Mesenchymal stem cell (in vitro differentiated cells and primary cell): ENCODE results near the gene U2SURP.

Experiments used
- DNase-seq: peaks from one replicate; pipeline ENCODE4 v3.0.0-alpha.2; 2013
- H2AFZ ChIP-seq: one replicate; pipeline ENCODE4 v1.6.1; 2013; ENCODE audit warnings: low read depth, mild to moderate bottlenecking, control low read depth, inconsistent platforms, low read length, moderate library complexity
- H2AK5ac ChIP-seq: 2 replicates; pipeline ENCODE4 v1.6.1; 2013; ENCODE audit warnings: low read length, moderate library complexity, mild to moderate bottlenecking, inconsistent platforms; ENCODE audit not compliant: severe bottlenecking
- H2BK120ac ChIP-seq: one replicate; pipeline ENCODE4 v1.6.1; 2013; ENCODE audit warnings: low read depth, mild to moderate bottlenecking, inconsistent platforms, low read length, moderate library complexity
- H2BK12ac ChIP-seq, 2 experiments: one replicate each; pipeline ENCODE4 v1.6.1; 2013; ENCODE audit warnings: inconsistent platforms in 2 of 2, low read length in 2 of 2, mild to moderate bottlenecking in 2 of 2, moderate library complexity in 2 of 2, control low read depth in 1 of 2
- H2BK15ac ChIP-seq: one replicate; pipeline ENCODE4 v1.6.1; 2013; ENCODE audit warnings: mild to moderate bottlenecking, low read depth, inconsistent platforms; ENCODE audit not compliant: poor library complexity, severe bottlenecking
- H2BK5ac ChIP-seq: 2 replicates; pipeline ENCODE4 v1.6.1; 2013; ENCODE audit warnings: low read depth, mild to moderate bottlenecking, low read length, control low read depth, inconsistent platforms; ENCODE audit not compliant: poor library complexity, severe bottlenecking
- H3K14ac ChIP-seq, 2 experiments: one replicate each; pipeline ENCODE4 v1.6.1; 2013; ENCODE audit warnings: inconsistent platforms in 2 of 2, low read length in 2 of 2, control low read depth in 1 of 2, mild to moderate bottlenecking in 1 of 2, moderate library complexity in 1 of 2
- H3K18ac ChIP-seq, 2 experiments: one replicate each; pipeline ENCODE4 v1.6.1; 2013; ENCODE audit warnings: inconsistent platforms in 2 of 2, low read length in 2 of 2, control low read depth in 1 of 2, low read depth in 1 of 2, mild to moderate bottlenecking in 1 of 2
- H3K23ac ChIP-seq, 2 experiments: one replicate each; pipeline ENCODE4 v1.6.1; 2013; ENCODE audit warnings: inconsistent platforms in 2 of 2, low read length in 2 of 2, mild to moderate bottlenecking in 2 of 2, moderate library complexity in 2 of 2, control low read depth in 1 of 2
- H3K27ac ChIP-seq: 2 replicates; pipeline ENCODE4 v1.5.1; 2013; ENCODE audit warnings: mild to moderate bottlenecking, moderate library complexity, low read length, control low read depth, inconsistent platforms; ENCODE audit not compliant: poor library complexity, severe bottlenecking
- H3K27me3 ChIP-seq, 2 experiments: 2 replicates each; pipeline versions ENCODE4 v1.6.1 to v1.7.0; 2013; ENCODE audit warnings: low read length in 2 of 2, mild to moderate bottlenecking in 2 of 2, moderate library complexity in 2 of 2, control low read depth in 1 of 2, inconsistent platforms in 1 of 2; ENCODE audit not compliant: control insufficient read depth in 1 of 2, insufficient read depth in 1 of 2
- H3K36me3 ChIP-seq, 2 experiments: 2 replicates each; pipeline versions ENCODE4 v1.6.1 to v1.7.0; 2013; ENCODE audit warnings: low read length in 2 of 2, control low read depth in 1 of 2, inconsistent platforms in 1 of 2, low read depth in 1 of 2, mild to moderate bottlenecking in 1 of 2; ENCODE audit not compliant: insufficient read depth in 2 of 2, control insufficient read depth in 1 of 2
- H3K4ac ChIP-seq, 2 experiments: one replicate each; pipeline ENCODE4 v1.6.1; 2013; ENCODE audit warnings: inconsistent platforms in 2 of 2, low read length in 2 of 2, mild to moderate bottlenecking in 2 of 2, moderate library complexity in 2 of 2, control low read depth in 1 of 2, low read depth in 1 of 2
- H3K4me1 ChIP-seq: 2 replicates; pipeline ENCODE4 v1.6.1; 2013; ENCODE audit warnings: low read depth, low read length, control low read depth; ENCODE audit not compliant: control insufficient read depth, insufficient read depth
- H3K4me2 ChIP-seq: 2 replicates; pipeline ENCODE4 v1.6.1; 2013; ENCODE audit warnings: low read length, mild to moderate bottlenecking, inconsistent platforms; ENCODE audit not compliant: poor library complexity, severe bottlenecking
- H3K4me3 ChIP-seq, 2 experiments: 2 replicates each; pipeline versions ENCODE4 v1.5.1 to v1.7.0; 2013; ENCODE audit warnings: low read length in 2 of 2, mild to moderate bottlenecking in 2 of 2, control low read depth in 1 of 2, low read depth in 1 of 2; ENCODE audit not compliant: insufficient read depth in 1 of 2
- H3K79me1 ChIP-seq: replicated peaks from 2 replicates; pipeline ENCODE4 v1.6.1; 2013; ENCODE audit warnings: mild to moderate bottlenecking, control low read depth, low read length, inconsistent platforms; ENCODE audit not compliant: poor library complexity, severe bottlenecking
- H3K9ac ChIP-seq: 2 replicates; pipeline ENCODE4 v1.7.0; 2013; ENCODE audit warnings: mild to moderate bottlenecking, low read length, moderate library complexity
- H3K9me3 ChIP-seq: 2 replicates; pipeline ENCODE4 v1.7.0; 2013; ENCODE audit warnings: mild to moderate bottlenecking, low read length; ENCODE audit not compliant: control insufficient read depth
- H4K8ac ChIP-seq: one replicate; pipeline ENCODE4 v1.6.1; 2013; ENCODE audit warnings: inconsistent platforms, mild to moderate bottlenecking, low read length, moderate library complexity
- H4K91ac ChIP-seq: one replicate; pipeline ENCODE4 v1.6.1; 2013; ENCODE audit warnings: mild to moderate bottlenecking, low read length, inconsistent platforms
- WGBS: methylation state at CpG from one replicate; pipeline ENCODE4 v1.1.7; 2013; ENCODE audit warnings: mixed read lengths; 5-methylcytosine and 5-hydroxymethylcytosine counted together

U2SURP gene

DNA sequence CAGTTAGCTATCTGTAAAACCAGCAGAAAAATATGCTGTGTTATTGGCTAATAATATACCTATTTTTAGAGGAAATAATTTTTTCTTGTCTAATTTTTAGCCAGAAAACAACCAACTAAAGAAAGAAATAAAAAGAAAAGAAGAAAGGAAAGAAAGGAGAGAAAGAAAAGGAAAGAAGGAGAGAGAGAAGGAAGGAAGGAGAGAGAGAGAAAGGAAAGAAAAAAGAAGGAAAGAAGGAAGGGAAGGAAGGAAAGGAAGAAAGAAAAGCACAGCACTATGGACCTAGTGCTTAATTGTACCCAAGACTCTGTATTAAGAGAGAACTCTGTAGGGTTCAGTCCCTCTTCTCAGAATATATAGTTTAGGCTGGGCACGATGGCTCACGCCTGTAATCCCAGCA, 34.6 kb upstream of the U2SURP start:
- H3K79me1 ChIP-seq: no peaks in the 10 kb centered on the region
- H3K36me3 ChIP-seq: no peaks in the 10 kb centered on the region
- H3K4me3 ChIP-seq: no peak overlapping the region
- H3K27ac ChIP-seq: no peak overlapping the region
- H3K4me1 ChIP-seq: peaks cover 16% of the 10 kb centered on the region
- H2BK12ac ChIP-seq: no peak overlapping the region
- no peak overlapping the region for H4K8ac ChIP-seq
- no peak overlapping the region for H2AK5ac ChIP-seq
- H3K4me2 ChIP-seq: no peak overlapping the region
- H3K14ac ChIP-seq: no peak overlapping the region
- H2BK5ac ChIP-seq: no peak overlapping the region
- H3K9ac ChIP-seq: no peak overlapping the region
- no peak overlapping the region for H2AFZ ChIP-seq
- WGBS: 89% methylated on average over 2 of the region's 2 CpGs
- H3K27me3 ChIP-seq: peaks cover 0 to 10% of the 10 kb centered on the region in 2 experiments
- no peak overlapping the region for H3K23ac ChIP-seq
- no peak overlapping the region for H2BK120ac ChIP-seq
- H4K91ac ChIP-seq: no peak overlapping the region
- DNase-seq: no peak
- no peaks in the 10 kb centered on the region for H3K9me3 ChIP-seq
- H3K4ac ChIP-seq: no peak overlapping the region
- no peak overlapping the region for H3K18ac ChIP-seq
- no peak overlapping the region for H2BK15ac ChIP-seq

DNA sequence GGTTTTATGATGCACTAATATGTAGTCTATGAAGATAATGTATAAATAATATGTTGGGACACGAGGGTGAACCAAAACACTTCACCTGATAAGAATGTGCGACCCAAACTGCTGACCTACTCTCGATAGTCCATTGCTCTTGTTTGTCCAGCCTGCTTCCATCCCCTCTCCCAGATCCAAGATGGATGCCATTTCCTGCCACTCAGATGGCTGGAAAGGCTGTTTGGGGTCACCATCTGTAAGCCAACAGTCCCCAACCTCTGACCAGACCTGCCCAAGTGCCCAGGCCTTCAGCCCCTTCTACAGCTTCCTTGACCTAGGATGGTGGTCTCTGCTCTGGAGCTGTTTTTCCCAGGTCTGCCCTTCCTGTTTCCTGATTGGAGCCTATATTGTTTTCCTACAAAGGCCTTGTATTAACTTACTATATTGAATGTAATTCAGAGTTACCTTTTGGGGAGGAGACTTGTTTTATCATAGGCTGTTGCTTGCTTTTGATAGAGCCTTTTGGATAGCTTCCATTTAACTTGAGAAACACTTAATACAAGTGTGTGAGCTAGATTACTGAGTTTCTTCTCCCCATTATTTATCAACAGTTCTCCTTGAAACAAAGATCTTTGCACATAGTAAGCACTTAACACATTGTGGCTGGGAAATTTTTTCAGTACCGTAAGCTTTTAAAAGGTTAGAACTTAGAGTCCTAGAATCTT, 32.9 kb upstream of the U2SURP start:
- no peak overlapping the region for H2AK5ac ChIP-seq
- H2BK15ac ChIP-seq: no peak overlapping the region
- no peak overlapping the region for H2AFZ ChIP-seq
- 82% methylated on average over 3 of the region's 4 CpGs for WGBS
- no peak overlapping the region for H3K14ac ChIP-seq
- no peaks in the 10 kb centered on the region for H3K27me3 ChIP-seq
- H2BK5ac ChIP-seq: no peak overlapping the region
- H3K27ac ChIP-seq: no peak overlapping the region
- no peaks in the 10 kb centered on the region for H3K79me1 ChIP-seq
- H3K4me1 ChIP-seq: peaks cover 4% of the 10 kb centered on the region
- no peak for DNase-seq
- no peak overlapping the region for H3K4me2 ChIP-seq
- no peak overlapping the region for H2BK12ac ChIP-seq
- no peak overlapping the region for H4K91ac ChIP-seq
- no peaks in the 10 kb centered on the region for H3K36me3 ChIP-seq
- no peak overlapping the region for H3K18ac ChIP-seq
- H3K9me3 ChIP-seq: no peaks in the 10 kb centered on the region
- H3K23ac ChIP-seq: no peak overlapping the region
- H3K4ac ChIP-seq: no peak overlapping the region
- no peak overlapping the region for H3K9ac ChIP-seq
- H4K8ac ChIP-seq: no peak overlapping the region
- H2BK120ac ChIP-seq: no peak overlapping the region
- no peak overlapping the region for H3K4me3 ChIP-seq

DNA sequence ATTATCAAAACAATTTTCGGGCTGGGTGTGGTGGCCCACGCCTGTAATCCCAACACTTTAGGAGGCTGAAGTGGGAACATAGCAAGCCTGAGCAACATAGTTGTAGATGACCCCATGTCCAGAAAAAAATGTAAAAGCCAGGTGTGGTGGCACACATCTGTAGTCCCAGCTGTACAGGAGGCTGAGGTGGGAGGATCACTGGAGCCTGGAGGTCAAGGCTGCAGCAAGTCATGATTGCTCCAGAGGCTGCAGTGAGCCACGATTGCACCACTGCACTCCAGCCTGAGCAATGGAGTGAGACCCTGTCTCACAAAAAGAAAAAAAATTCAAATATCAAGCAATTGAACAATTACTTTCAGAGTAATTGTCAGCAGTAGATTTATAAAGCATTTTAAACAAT, 29.9 kb upstream of the U2SURP start:
- DNase-seq: no peak

DNA sequence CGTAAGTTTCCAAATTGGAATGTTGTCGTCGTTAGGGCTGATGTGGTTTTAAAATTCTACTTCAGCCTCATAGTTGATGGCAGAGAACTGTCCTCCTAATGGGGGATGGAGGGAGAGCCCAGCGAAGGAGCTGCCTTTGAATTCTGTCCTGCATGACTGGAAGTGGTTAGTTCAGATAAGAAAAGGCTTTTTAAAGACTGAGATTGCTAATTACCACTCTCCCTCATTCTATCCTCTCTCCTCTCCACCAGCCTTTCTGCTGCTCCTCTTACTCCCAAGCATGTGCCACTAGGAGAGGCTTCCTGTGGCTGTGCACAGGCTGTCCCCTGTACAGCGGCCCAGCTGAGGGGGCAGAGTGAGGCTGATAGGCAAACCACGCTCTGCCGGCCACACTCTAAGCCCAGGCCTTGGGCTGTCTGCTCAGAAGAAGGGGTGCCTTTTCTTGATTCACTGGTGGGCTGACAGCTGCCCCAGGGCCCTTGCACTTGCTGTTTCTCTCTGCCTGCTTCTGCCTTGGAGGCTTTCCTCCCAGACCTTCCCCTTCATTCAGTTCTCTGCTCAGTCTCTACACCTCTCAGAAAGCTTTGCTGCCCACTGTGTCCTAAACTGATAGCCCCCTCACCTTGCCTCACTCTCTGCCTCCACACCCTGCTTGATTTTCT, 29.1 kb upstream of the U2SURP start:
- H3K14ac ChIP-seq: no peak overlapping the region
- H2BK5ac ChIP-seq: no peak overlapping the region
- no peak overlapping the region for H2AK5ac ChIP-seq
- H3K79me1 ChIP-seq: no peaks in the 10 kb centered on the region
- no peak overlapping the region for H3K18ac ChIP-seq
- H3K4me2 ChIP-seq: no peak overlapping the region
- H4K91ac ChIP-seq: no peak overlapping the region
- H3K9ac ChIP-seq: no peak overlapping the region
- H2BK120ac ChIP-seq: no peak overlapping the region
- H3K9me3 ChIP-seq: no peaks in the 10 kb centered on the region
- H3K27me3 ChIP-seq: no peaks in the 10 kb centered on the region
- no peak overlapping the region for H3K27ac ChIP-seq
- H3K4ac ChIP-seq: no peak overlapping the region
- H2AFZ ChIP-seq: no peak overlapping the region
- H2BK12ac ChIP-seq: no peak overlapping the region
- DNase-seq: no peak
- H3K23ac ChIP-seq: no peak overlapping the region
- H3K36me3 ChIP-seq: no peaks in the 10 kb centered on the region
- H2BK15ac ChIP-seq: no peak overlapping the region
- H4K8ac ChIP-seq: no peak overlapping the region
- H3K4me3 ChIP-seq: no peak overlapping the region
- WGBS: 76% methylated on average over 6 of the region's 7 CpGs
- peaks cover 4% of the 10 kb centered on the region for H3K4me1 ChIP-seq

More for the DNA sequence above, 29.9 kb upstream of the U2SURP start:
- no peak overlapping the region for H3K18ac ChIP-seq
- no peak overlapping the region for H3K23ac ChIP-seq
- H2AFZ ChIP-seq: no peak overlapping the region
- no peaks in the 10 kb centered on the region for H3K79me1 ChIP-seq
- H3K9ac ChIP-seq: no peak overlapping the region
- H2BK5ac ChIP-seq: no peak overlapping the region
- no peaks in the 10 kb centered on the region for H3K27me3 ChIP-seq
- H2BK15ac ChIP-seq: no peak overlapping the region
- 96% methylated on average over 2 of the region's 3 CpGs for WGBS
- H4K8ac ChIP-seq: no peak overlapping the region
- H3K4me1 ChIP-seq: peaks cover 3% of the 10 kb centered on the region
- no peak overlapping the region for H4K91ac ChIP-seq
- no peaks in the 10 kb centered on the region for H3K9me3 ChIP-seq
- H3K27ac ChIP-seq: no peak overlapping the region
- H3K4ac ChIP-seq: no peak overlapping the region
- no peak overlapping the region for H2AK5ac ChIP-seq
- no peak overlapping the region for H3K14ac ChIP-seq
- no peak overlapping the region for H3K4me2 ChIP-seq
- H2BK120ac ChIP-seq: no peak overlapping the region
- no peaks in the 10 kb centered on the region for H3K36me3 ChIP-seq
- H2BK12ac ChIP-seq: no peak overlapping the region
- no peak overlapping the region for H3K4me3 ChIP-seq
